GM23338 (cell line): ENCODE measurements around the gene ANKRD60. TPM values are rescaled to one million over a fixed set of nuclear protein-coding genes. Genes with fewer than 3 reads are reported as not detected.

Source experiments
- ATAC-seq: fragments of 200-7000 bp; cut with Tn5 transposase; 3 replicates; pipeline ENCODE4 v1.9.1; 2020
- DNase-seq: peaks from one replicate; pipeline ENCODE4 v3.0.0-alpha.2; 2015; ENCODE audit warnings: low spot score
- H2AFZ ChIP-seq: fragments of 200-600 bp; sonication (generic); 2 replicates; pipeline ENCODE4 v1.8.0; 2016; ENCODE audit warnings: antibody characterized with exemption, mild to moderate bottlenecking, moderate library complexity
- H3F3A ChIP-seq: fragments of 200-600 bp; sonication (generic); replicated peaks from 2 replicates; pipeline ENCODE4 v1.8.0; 2017; ENCODE audit warnings: antibody characterized with exemption, mixed run types, low read depth
- H3K27ac ChIP-seq: fragments of 200-600 bp; sonication (generic); 2 replicates; pipeline ENCODE4 v1.6.1; 2016; ENCODE audit warnings: low read depth
- H3K27me3 ChIP-seq: fragments of 200-600 bp; sonication (generic); 2 replicates; pipeline ENCODE4 v1.8.0; 2016; ENCODE audit warnings: mild to moderate bottlenecking, mixed run types, moderate library complexity; ENCODE audit not compliant: insufficient read depth
- H3K36me3 ChIP-seq: fragments of 200-600 bp; sonication (generic); 2 replicates; pipeline ENCODE4 v1.8.0; 2016; ENCODE audit warnings: mild to moderate bottlenecking; ENCODE audit not compliant: insufficient read depth
- H3K4me1 ChIP-seq: fragments of 200-600 bp; sonication (generic); 2 replicates; pipeline ENCODE4 v1.8.0; 2016; ENCODE audit warnings: mild to moderate bottlenecking, moderate library complexity; ENCODE audit not compliant: insufficient read depth
- H3K4me2 ChIP-seq: fragments of 200-600 bp; sonication (generic); 2 replicates; pipeline ENCODE4 v1.7.1; 2017; ENCODE audit warnings: mixed run types
- H3K4me3 ChIP-seq: fragments of 200-600 bp; sonication (generic); 2 replicates; pipeline ENCODE4 v1.6.1; 2016; ENCODE audit warnings: mixed run types
- H3K79me2 ChIP-seq: fragments of 200-600 bp; sonication (generic); replicated peaks from 2 replicates; pipeline ENCODE4 v1.8.0; 2017; ENCODE audit warnings: mild to moderate bottlenecking; ENCODE audit not compliant: insufficient read depth
- H3K9me2 ChIP-seq: fragments of 200-600 bp; sonication (generic); 2 replicates; pipeline ENCODE4 v1.8.0; 2017; ENCODE audit not compliant: insufficient read depth
- H4K20me1 ChIP-seq: fragments of 200-600 bp; sonication (generic); replicated peaks from 2 replicates; pipeline ENCODE4 v1.8.0; 2017; ENCODE audit warnings: mild to moderate bottlenecking; ENCODE audit not compliant: insufficient read depth
- H3K27ac Mint-ChIP-seq: 2 replicates; pipeline ENCODE4 v1.8.0; 2020; ENCODE audit warnings: inconsistent platforms, mild to moderate bottlenecking, moderate library complexity, mixed read lengths
- H3K27me3 Mint-ChIP-seq: 3 replicates; pipeline ENCODE4 v1.8.0; 2022; ENCODE audit warnings: low read depth, mild to moderate bottlenecking, moderate library complexity, mixed read lengths, inconsistent platforms; ENCODE audit not compliant: insufficient read depth, poor library complexity
- H3K36me3 Mint-ChIP-seq: 3 replicates; pipeline ENCODE4 v1.8.0; 2021; ENCODE audit warnings: low read depth, mild to moderate bottlenecking, inconsistent platforms, moderate library complexity, mixed read lengths
- H3K4me1 Mint-ChIP-seq: 3 replicates; pipeline ENCODE4 v1.8.0; 2020; ENCODE audit warnings: mild to moderate bottlenecking, inconsistent platforms, mixed read lengths
- H3K4me3 Mint-ChIP-seq: 3 replicates; pipeline ENCODE4 v1.8.0; 2021; ENCODE audit warnings: moderate library complexity, mild to moderate bottlenecking, inconsistent platforms, mixed read lengths
- H3K9me3 Mint-ChIP-seq: 3 replicates; pipeline ENCODE4 v1.8.0; 2020; ENCODE audit warnings: moderate library complexity, mild to moderate bottlenecking, inconsistent platforms, mixed read lengths
- CTCF ChIP-seq, 2 experiments: fragments of 200-600 bp in 1 of 2; sonication (generic) in 1 of 2; conservative IDR thresholded peaks; 2 replicates each; pipeline versions ENCODE4 v1.5.1 to v1.6.1; 2016 to 2017; ENCODE audit warnings: antibody characterized with exemption in 2 of 2, low read depth in 2 of 2, mild to moderate bottlenecking in 2 of 2, moderate library complexity in 1 of 2
- JUNB ChIP-seq: IDR thresholded peaks from one replicate; pipeline ENCODE4 v1.6.1; 2016; ENCODE audit warnings: antibody characterized with exemption; ENCODE audit not compliant: unreplicated experiment
- ZNF462 ChIP-seq: fragments of 250-450 bp; sonication (Bioruptor Pico); IDR thresholded peaks from 2 replicates; pipeline ENCODE4 v1.5.0; 2020; ENCODE audit warnings: mild to moderate bottlenecking, moderate library complexity
- polyA plus RNA-seq: library from polyadenylated mRNA; unstranded; fragments of >200 nt; fragmentation: Nextera tagmentation; extraction: Ambion mirVana; gene quantifications from 2 replicates; pipeline ENCODE4 v1.2.1, GENCODE V29; 2016
- total RNA-seq: library from RNA; depleted of rRNA; stranded (reverse); fragments of >200 nt; shearing (Covaris generic); gene quantifications from 2 replicates; pipeline ENCODE4 v1.2.3, GENCODE V29; 2014

Gene ANKRD60
- total and polyA plus RNA-seq, 2 experiments from 2014 or later: not detected

DNA sequence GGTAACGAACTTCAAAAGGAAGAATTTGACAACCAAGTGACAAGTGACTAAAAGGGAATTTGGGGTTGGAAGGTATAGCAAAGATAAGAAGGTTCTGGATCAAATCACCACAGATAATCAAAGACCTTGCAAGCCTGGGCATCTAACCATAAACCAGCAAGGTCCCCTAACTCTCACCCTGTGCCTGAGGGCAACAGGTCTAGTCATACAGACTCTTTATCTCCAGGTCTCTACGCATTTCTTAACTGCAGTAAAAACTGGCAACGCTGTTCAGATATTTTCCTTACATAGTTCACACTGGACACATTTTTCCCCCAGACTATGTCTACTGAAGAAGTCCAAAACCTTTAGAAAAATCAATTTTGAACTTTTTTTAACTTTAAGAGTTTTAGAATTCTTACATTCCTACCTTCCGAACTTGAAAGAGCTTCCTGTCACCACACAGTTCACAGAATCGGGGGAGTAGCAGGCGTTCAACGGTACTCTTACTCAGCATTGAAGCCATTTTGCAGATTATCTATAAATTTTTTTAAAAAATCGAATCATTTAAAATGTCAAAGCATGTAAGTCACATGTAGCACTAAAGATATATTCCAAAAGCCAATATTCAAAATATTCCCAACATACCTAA lies 23.0 kb upstream of the ANKRD60 start (continued):
- TF ChIP-seq ZNF462 (CRISPR knock-in tag) (no peak), JUNB (no peak)

DNA sequence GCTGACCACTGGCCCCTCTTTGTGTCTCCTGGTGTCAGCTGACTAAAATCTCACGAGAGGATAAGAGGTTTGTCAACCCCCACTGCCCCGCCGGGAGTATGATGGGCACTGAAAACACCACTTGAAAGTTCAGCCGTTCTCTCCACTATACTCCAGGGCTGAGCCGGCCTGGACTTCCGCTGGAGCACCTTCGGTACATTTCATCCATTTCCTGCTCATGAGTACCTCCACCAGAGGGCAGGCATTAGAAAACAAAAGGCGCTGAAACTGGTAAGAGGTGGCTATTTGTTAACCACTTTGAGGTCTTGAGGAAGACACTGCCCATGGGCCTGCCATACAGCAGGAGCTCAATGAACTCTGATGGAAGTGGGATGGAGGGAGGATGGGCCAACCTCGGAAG lies 17.9 kb upstream of the ANKRD60 start:
- Mint-ChIP-seq H3K27me3 (peaks cover 3% of the 10 kb centered on the region), H3K4me3 (no peak overlapping the region), H3K36me3 (peaks cover 38% of the 10 kb centered on the region), H3K4me1 (peaks cover 11% of the 10 kb centered on the region; the same call in 2 of the 3 replicates), H3K27ac (peak overlapping the region; percentile 33), H3K9me3 (no peaks in the 10 kb centered on the region)
- H3K79me2 ChIP-seq: no peaks in the 10 kb centered on the region
- no peak overlapping the region for H2AFZ ChIP-seq
- no peaks in the 10 kb centered on the region for H4K20me1 ChIP-seq
- ATAC-seq: peak; percentile 81
- H3K36me3 ChIP-seq: peaks cover 4% of the 10 kb centered on the region
- no peak overlapping the region for H3K4me3 ChIP-seq
- no peaks in the 10 kb centered on the region for H3K27me3 ChIP-seq
- no peak overlapping the region for H3K27ac ChIP-seq
- no peaks in the 10 kb centered on the region for H3K9me2 ChIP-seq
- H3K4me1 ChIP-seq: no peaks in the 10 kb centered on the region
- no peak overlapping the region for H3K4me2 ChIP-seq
- peak; percentile 76 for DNase-seq
- no peaks in the 10 kb centered on the region for H3F3A ChIP-seq
- peak; percentile 61 to 63 for TF ChIP-seq CTCF (conservative IDR thresholded peaks at IDR 0.05; ENCODE audit: low read depth in 2 of 2)
- TF ChIP-seq JUNB: no peak
